HG02763 (cell line): Measurements from ENCODE around the gene ST8SIA1.
"Not testable (repeated sequence)": the region's sequence is repeated elsewhere in the genome, so short reads cannot be mapped to it uniquely, and the experiment has no call there.

Experiments
- ATAC-seq: cut with Tn5 transposase; IDR thresholded peaks from one replicate; pipeline ENCODE4 v1.9.1; 2021; ENCODE audit warnings: mild to moderate bottlenecking, moderate library complexity; ENCODE audit not compliant: unreplicated experiment

The ST8SIA1 gene

DNA sequence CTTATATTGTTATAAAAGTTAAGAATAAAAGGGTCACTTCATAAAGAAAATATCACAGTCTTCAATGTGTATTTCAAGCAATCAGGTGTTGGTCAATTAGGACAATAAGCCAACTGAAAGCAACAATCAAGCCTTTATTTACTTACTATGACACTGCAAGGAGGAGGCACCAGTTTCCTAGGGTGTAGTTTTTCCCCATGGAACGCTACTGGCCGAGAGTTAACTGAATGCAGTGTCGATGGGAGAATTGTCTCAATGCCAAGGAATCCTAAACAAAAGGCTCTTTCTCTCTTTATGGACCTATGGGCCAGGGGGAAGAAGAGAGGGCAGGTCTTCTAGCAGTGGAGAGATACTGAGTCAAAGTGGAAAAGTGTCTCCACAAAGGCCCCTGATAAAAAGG is 146.1 kb downstream of the ST8SIA1 start:
- ATAC-seq, result no peak

DNA sequence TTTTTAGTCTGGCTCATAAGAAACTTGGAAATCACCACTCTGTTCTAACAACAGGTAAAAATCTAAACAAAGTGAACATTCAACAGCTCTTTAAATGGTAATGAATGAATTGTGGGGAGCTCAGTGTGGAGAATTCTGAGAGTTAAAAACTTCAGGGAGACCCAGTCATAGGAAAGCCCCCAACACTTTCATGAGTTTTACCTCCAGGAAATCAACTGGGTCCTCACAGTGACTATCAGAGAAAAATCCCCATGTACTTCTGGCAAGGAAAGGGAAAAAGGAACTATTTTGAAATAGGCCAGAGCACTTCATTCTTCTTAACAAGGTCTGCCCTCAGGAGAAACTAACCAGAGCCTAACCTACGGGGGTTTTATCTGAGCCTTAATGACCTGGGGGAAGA is 153.8 kb downstream of the ST8SIA1 start:
- no peak for ATAC-seq

DNA sequence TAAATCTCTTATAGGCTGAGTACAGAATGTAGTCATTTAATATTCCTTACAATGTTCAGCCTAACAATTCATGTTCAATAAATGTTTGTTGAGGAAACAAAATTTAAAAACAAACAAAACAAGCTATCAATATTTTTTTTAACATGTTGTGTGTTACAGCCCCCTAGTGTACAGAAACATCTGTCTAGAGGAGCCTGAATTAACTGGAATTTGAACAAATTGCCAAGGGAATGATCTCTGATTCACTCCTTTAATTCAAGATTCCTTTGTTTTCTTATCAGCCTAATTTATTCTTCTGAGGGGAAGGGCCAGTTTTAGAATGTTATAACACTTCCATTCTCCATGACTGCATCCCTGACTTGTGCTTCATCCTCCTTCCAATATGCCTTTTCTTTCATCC is 161.3 kb downstream of the ST8SIA1 start:
- ATAC-seq, result no peak

DNA sequence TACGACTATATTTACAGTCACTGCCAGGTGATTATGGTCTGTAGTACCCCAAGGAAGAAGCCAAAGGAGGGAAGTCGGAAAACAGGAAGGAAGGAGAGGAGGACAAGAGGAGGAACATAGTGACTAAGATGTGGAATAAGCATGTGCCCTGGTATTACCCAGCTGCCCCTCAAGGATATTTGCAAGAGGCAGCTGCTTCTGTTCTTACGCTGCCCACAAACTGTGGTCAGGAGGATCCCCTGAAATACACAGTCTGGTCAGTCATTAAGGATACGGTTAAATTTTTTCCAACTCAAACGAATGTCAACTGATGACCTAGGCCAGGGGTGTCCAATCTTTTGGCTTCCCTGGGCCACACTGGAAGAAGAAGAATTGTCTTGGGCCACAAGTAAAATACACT is 162.0 kb downstream of the ST8SIA1 start:
- no peak for ATAC-seq

DNA sequence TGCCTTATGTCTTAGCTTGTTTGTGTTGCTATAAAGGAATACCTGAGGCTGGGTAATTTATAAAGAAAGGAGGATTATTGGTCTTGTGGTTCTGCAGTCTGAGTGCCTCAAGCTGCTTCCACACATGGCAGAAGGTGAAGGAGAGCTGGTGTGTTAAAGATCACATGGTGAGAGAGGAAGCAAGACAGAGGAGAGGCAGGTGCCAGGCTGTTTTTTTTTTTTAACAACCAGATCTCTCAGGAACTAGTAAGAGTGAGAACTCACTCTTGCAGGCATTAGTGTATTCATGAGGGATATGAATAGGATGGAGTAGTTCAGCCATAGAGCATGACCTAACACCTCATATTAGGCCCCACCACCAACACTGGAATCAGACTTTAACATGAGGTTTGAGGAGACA is 165.1 kb downstream of the ST8SIA1 start:
- ATAC-seq, result no peak

DNA sequence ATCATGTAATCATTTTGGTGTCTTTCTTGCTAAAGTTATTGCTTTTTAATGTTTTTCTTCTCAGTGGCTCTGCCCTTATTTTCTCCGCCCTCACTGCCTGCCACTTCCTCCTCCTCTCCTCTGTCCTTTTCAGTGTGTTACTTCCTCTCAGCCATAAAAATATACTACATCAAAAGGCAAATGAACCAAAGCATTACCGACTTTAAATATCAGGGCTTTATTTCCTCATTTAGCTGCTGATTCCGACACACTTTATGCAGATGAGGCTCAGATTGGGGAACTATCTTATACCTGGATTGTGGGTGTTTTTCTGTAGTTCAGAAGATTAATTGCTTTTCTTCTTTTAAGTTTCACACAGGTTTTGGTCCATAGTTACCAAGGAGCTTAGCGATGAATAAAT is 170.4 kb downstream of the ST8SIA1 start:
- ATAC-seq, result no peak

DNA sequence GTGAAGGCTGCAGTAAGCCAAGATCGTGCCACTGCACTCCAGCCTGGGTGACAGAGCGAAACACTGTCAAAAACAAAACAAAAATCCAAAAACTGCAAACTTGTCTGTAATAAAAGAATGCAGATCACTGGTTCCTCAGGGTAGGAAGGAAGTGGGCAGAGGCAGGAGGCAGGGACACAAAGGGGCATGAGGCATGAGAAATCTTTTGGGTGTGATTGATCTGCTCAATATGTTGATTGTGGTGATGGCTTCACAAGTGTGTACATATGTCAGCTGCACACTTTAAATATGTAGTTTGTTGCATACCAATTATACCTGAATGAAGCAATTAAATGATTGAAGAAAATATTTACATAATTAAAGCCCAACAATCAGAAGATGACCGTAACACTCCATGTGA is 170.9 kb downstream of the ST8SIA1 start:
- ATAC-seq, result no peak

DNA sequence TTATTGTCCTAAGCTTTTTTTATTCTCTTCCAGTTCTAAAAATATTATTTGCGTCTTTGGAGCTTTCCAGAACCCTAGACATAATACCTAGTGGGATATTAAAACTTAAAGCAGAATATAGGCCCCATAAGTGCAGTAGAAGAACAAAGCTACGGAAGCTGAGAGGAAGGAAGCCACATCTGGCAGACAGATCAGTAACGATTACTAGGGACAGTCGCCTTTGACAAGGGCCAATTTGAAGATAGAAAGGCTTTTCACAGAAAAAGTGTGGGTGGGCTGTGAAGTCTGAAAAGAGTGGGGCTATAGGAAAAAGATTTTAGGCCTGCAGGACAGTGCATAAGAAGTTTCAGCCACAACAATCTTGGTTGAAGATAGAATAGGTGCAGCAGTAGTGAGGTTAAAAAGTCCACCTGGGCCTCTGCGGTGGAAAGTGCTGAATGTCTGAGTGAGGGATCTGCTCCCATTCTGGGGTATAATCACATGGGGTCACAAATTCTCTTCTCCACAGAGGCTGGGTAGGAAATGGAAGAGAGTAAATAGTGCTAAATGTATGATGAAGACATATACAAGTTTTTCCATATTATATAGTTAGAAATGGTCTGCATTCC is 174.0 kb downstream of the ST8SIA1 start:
- ATAC-seq, result no peak

DNA sequence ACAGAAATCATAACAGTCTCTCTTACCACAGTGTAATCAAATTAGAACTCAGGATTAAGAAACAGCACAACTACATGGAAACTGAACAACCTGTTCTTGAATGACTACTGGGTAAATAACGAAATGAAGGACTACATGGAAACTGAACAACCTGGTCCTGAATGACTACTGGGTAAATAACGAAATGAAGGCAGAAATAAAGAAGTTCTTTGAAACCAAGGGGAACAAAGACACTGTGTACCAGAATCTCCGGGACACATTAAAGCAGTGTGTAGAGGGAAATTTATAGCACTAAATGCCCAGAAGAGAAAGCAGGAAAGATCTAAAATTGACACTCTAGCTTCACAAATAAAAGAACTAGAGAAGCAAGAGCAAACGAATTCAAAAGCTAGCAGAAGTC is 185.2 kb downstream of the ST8SIA1 start:
- not testable (repeated sequence) for ATAC-seq

DNA sequence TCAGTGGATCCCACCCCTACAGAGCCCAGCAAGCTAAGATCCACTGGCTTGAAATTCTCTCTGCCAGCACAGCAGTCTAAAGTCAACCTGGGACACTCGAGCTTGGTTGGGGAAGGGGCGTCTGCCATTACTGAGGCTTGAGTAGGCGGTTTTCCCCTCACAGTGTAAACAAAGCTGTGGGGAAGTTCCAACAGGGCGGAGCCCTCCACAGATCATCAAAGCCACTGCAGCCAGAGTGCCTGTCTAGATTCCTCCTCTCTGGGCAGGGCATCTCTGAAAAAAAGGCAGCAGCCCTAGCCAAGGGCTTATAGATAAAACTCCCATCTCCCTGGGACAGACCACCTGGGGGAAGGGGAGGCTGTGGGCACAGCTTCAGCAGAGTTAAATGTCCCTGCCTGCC is 187.8 kb downstream of the ST8SIA1 start:
- ATAC-seq, result not testable (repeated sequence)
